Activated naive CD8-positive, alpha-beta T cell treated with anti-CD3 and anti-CD28 coated beads, Interleukin-2, amount 50 U/mL, for 24 hours (primary cell): ENCODE measurements around the gene EPPIN.
"Not testable (repeated sequence)": the region's sequence is repeated elsewhere in the genome, so short reads cannot be mapped to it uniquely, and the experiment has no call there.

ENCODE experiments used
- ATAC-seq: fragments of 150-1000 bp; cut with Tn5 transposase; one replicate; pipeline ENCODE4 v1.10.0; 2021
- DNase-seq: peaks from one replicate; pipeline ENCODE4 v3.0.0; 2021
- H3K27ac Mint-ChIP-seq: one replicate; pipeline ENCODE4 v1.8.0; 2021; ENCODE audit warnings: mild to moderate bottlenecking, mixed read lengths
- H3K27me3 Mint-ChIP-seq: one replicate; pipeline ENCODE4 v1.8.0; 2021; ENCODE audit warnings: mixed read lengths
- H3K36me3 Mint-ChIP-seq: one replicate; pipeline ENCODE4 v1.8.0; 2021; ENCODE audit warnings: low read depth, mixed read lengths
- H3K4me1 Mint-ChIP-seq: one replicate; pipeline ENCODE4 v1.8.0; 2021; ENCODE audit warnings: mixed read lengths
- H3K4me3 Mint-ChIP-seq: one replicate; pipeline ENCODE4 v1.8.0; 2021; ENCODE audit warnings: mild to moderate bottlenecking, moderate library complexity, mixed read lengths
- H3K9me3 Mint-ChIP-seq: one replicate; pipeline ENCODE4 v1.8.0; 2021; ENCODE audit warnings: mixed read lengths

Gene EPPIN

DNA sequence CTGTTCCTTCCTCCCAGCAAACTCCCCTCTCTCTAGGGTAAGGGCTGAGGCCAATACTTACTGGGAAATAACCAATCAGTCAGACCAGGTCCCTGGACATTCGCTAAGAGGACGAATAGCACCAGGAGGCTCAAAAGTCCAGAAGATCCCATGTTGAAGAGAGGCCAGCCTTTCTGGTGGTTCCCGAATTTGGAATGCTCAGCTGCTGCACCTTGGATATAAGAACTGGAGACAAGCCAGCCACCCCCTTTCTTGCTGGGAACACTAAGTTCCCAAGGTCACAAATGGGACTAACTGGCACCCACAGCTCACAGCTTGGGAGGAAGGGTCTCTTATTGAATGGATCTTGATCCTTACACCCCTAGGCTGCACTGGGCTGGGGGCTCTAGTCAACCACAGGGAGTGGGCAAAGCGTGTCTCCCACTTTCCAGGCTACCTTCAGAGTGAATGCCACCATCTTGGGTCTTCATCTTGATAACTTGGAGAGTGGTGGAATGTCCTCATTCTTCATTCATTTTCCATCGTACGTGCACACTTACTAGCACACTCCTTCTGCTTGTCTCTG is at the start of gene EPPIN:
Gene EPPIN (minus strand): TSS at position 196 of the 565 bp plus-strand sequence. CDS start 44 bp downstream, at position 152.
- Mint-ChIP-seq H3K27ac (no peak within 1 kb of the TSS), H3K27me3 (peaks cover 40% of the 10 kb centered on the region), H3K9me3 (no peaks in the 10 kb centered on the region), H3K4me1 (no peaks in the 10 kb centered on the region), H3K36me3 (no peaks in the 10 kb centered on the region), H3K4me3 (no peak within 1 kb of the TSS)
- no peak for ATAC-seq
- DNase-seq: no peak

DNA sequence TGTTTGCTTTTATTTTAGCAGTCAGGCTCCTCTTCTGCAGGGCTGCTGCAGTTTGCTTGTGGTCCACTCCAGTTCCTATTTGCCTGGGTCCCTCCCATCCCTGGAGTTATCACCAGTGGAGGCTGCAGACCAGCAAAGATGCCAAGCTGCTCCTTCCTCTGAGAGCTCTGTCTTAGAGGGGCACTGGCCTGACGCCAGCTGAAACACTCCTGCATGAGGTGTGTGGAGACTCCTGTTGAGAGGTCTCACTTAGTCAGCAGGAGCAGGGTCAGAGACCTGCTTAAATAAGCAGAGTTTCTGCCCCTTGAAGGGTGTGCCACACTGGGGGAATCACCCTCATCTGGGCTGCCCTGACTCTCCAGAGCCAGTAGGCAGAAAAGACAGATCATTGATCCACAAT is 48.0 kb upstream of the EPPIN start:
- Mint-ChIP-seq H3K4me3 (no peak overlapping the region), H3K27me3 (peaks cover 49% of the 10 kb centered on the region), H3K4me1 (peaks cover 2% of the 10 kb centered on the region), H3K36me3 (no peaks in the 10 kb centered on the region), H3K9me3 (no peaks in the 10 kb centered on the region), H3K27ac (no peak overlapping the region)
- ATAC-seq (no peak), DNase-seq (no peak)

DNA sequence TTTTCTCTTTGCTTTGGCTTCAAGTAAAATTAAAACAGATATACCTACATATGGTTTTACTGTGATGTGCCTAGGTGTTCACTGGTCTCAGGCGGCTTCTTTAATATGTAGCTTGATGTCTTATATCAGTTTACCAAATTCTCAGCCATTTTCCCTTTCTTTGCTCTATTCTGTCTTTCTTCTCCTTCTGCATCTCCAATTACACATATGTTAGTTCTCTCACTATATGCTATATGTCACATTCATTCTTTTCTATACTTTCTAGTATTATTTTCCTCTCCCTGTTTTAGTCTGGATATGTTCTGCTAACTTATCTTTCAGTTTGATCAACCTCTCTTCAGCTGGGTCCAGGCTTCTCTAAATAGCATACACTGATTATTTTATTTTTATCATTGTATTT is 46.3 kb upstream of the EPPIN start:
- H3K4me1 Mint-ChIP-seq: peaks cover 2% of the 10 kb centered on the region
- ATAC-seq (no peak), DNase-seq (no peak)
- H3K27me3 Mint-ChIP-seq: peaks cover 42% of the 10 kb centered on the region
- H3K4me3 Mint-ChIP-seq: no peak overlapping the region
- H3K27ac Mint-ChIP-seq: no peak overlapping the region
- no peaks in the 10 kb centered on the region for H3K36me3 Mint-ChIP-seq
- H3K9me3 Mint-ChIP-seq: no peaks in the 10 kb centered on the region

DNA sequence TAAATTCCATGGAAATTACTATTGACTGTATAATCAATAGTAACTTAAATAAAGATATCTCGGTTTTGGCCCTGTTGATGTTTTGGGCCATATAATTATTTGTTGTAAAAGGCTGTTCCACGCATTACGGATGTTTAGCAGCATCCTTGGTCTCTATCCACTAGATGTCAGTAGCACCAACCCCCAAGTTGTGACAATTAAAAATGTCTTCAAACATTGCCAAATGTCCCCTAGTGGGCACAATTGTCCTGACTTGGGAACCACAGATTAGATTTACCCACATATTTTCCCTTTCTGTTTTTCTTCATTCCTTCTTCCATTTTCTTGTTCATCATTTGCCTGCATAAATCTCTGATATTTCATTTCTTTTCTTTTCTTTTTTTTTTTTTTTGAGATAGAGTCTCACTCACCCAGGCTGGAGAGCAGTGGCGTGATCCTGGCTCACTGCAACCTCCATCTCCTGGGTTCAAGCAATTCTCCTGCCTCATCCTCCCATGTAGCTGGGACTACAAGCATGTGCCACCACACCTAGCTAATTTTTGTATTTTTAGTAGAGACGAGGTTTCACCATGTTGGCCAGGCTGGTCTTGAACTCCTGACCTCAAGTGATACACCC is 45.5 kb upstream of the EPPIN start:
- peaks cover 41% of the 10 kb centered on the region for H3K27me3 Mint-ChIP-seq
- peaks cover 2% of the 10 kb centered on the region for H3K4me1 Mint-ChIP-seq
- ATAC-seq (peak; percentile 63), DNase-seq (peak; percentile 24)
- H3K27ac Mint-ChIP-seq: no peak overlapping the region
- H3K9me3 Mint-ChIP-seq: no peaks in the 10 kb centered on the region
- H3K36me3 Mint-ChIP-seq: no peaks in the 10 kb centered on the region
- H3K4me3 Mint-ChIP-seq: no peak overlapping the region

DNA sequence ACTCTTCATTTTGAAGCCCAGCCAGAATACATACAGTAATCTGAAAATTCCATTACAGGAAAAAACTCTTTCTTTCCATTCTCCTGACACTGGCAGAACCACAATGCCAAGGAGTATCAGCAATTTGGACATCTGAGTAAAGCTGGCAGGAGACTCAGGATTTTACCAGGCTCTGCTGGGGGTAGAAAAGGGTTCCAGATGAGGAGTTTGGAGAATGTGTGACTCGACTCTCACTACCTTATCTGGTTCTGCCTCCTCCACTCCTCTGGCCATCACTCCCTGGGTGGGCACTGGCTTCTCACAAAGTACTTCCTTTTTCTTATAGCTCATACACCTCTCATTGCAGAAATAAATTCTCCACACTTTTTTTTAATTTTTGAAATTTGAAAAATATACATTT is 42.5 kb upstream of the EPPIN start:
- no peaks in the 10 kb centered on the region for H3K9me3 Mint-ChIP-seq
- DNase-seq: no peak
- peaks cover 28% of the 10 kb centered on the region for H3K27me3 Mint-ChIP-seq
- ATAC-seq: no peak
- no peaks in the 10 kb centered on the region for H3K36me3 Mint-ChIP-seq
- H3K4me3 Mint-ChIP-seq: no peak overlapping the region
- no peak overlapping the region for H3K27ac Mint-ChIP-seq
- peaks cover 2% of the 10 kb centered on the region for H3K4me1 Mint-ChIP-seq

DNA sequence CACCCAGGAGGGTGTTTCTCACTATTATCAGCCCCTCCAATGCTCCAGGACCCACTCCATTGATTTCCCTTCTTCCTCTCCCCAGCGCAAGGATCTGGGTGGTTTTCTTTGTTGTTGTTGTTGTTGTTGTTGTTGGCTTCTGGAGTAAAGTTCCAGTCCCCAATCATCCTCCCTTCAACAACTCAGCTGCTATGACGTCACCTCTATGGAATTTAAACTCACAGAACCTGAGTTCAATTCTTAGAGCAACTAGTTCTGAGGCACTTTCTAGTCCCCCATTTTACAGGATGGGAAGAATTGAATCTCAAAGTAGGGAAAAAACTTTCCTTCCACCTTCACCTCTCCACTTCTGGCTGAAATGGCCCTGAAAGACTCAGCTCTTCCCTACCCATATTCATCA is 41.6 kb upstream of the EPPIN start:
- no peak overlapping the region for H3K27ac Mint-ChIP-seq
- H3K27me3 Mint-ChIP-seq: peaks cover 23% of the 10 kb centered on the region
- DNase-seq: no peak
- ATAC-seq: no peak
- H3K9me3 Mint-ChIP-seq: no peaks in the 10 kb centered on the region
- no peak overlapping the region for H3K4me3 Mint-ChIP-seq
- peaks cover 2% of the 10 kb centered on the region for H3K4me1 Mint-ChIP-seq
- H3K36me3 Mint-ChIP-seq: no peaks in the 10 kb centered on the region

DNA sequence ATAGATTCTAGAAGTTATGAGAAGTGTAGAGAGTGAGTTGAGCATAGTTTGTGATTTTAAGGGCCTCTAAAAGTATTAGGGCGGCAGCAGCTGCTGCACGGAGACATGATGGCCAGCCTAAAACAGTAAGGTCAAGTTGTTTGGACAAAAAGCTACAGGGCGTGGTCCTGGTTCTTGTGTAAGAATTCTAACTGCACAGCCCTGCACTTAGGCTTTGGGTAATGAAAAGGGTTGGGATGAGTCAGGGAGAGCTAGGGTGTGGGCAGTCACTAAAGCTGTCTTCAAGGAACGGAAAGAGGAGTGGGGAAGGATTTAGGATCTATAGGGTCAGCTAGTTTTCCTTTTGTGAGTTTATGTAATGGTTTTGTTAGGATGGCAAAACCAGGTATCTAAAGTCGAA is 38.8 kb upstream of the EPPIN start:
- not testable (repeated sequence) for H3K27ac Mint-ChIP-seq

DNA sequence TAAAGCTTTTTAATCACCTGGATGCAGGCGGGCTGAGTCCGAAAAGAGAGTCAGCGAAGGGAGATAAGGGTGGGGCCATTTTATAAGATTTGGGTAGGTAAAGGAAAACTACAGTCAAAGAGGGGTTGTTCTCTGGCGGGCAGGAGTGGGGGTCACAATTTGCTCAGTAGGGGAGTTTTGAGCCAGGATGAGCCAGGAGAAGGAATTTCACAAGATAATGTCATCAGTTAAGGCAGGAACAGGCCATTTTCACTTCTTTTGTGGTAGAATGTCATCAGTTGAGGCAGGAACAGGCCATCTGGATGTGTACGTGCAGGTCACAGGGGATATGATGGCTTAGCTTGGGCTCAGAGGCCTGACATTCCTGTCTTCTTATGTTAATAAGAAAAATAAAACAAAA is 37.1 kb upstream of the EPPIN start:
- H3K36me3 Mint-ChIP-seq, ATAC-seq, H3K9me3 Mint-ChIP-seq: not testable (repeated sequence)

More for the DNA sequence above, 38.8 kb upstream of the EPPIN start:
- H3K4me1 Mint-ChIP-seq, DNase-seq, ATAC-seq, H3K9me3 Mint-ChIP-seq, H3K4me3 Mint-ChIP-seq, H3K36me3 Mint-ChIP-seq: not testable (repeated sequence)
- peaks cover 19% of the 10 kb centered on the region for H3K27me3 Mint-ChIP-seq

DNA sequence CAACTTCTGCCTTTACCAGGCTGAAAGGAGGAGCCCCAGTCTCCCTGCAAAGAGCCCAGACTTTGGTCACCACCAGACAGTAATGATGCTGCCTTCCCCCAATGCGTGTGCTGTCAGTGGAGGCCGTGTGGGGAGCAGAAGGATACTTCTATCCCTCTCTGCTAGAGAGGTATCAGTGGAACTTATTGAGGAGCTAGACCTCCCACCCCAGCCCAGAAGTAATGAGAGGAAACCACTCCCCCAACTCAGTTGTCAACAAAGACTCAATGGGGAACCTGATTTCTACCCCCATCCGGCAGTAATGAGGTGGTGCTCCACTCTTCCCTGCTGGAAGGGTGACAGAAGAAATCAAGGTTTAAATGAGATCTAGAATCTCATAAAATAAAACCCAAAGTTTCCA is 36.3 kb upstream of the EPPIN start:
- Mint-ChIP-seq H3K36me3 (no peaks in the 10 kb centered on the region), H3K27ac (no peak overlapping the region), H3K4me3 (no peak overlapping the region), H3K4me1 (no peaks in the 10 kb centered on the region), H3K9me3 (no peaks in the 10 kb centered on the region), H3K27me3 (peaks cover 29% of the 10 kb centered on the region)
- ATAC-seq (no peak), DNase-seq (no peak)

More for the DNA sequence above, 37.1 kb upstream of the EPPIN start:
- H3K4me3 Mint-ChIP-seq, H3K4me1 Mint-ChIP-seq, DNase-seq, H3K27ac Mint-ChIP-seq: not testable (repeated sequence)
- H3K27me3 Mint-ChIP-seq: peaks cover 29% of the 10 kb centered on the region

DNA sequence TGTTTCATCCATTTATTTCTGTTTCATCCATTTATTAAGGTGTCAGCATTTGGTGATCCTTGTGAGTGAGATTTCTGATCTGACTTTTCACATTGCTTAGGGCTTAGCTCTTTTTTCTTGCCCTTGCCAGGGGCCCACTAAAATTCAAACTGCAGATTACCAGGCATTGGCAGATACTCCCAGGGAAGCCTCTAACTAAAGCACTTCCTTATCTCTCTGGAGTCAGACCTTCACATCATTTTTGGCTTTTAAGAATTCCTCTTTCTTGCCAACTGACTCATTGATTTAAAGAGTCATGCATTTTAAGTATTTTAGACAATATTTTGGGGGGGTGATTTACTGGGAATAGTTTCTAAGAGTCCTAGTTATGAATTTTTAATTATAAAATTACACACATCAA is 34.5 kb upstream of the EPPIN start:
- Mint-ChIP-seq H3K36me3 (no peaks in the 10 kb centered on the region), H3K9me3 (no peaks in the 10 kb centered on the region), H3K27ac (no peak overlapping the region), H3K4me3 (no peak overlapping the region), H3K4me1 (no peaks in the 10 kb centered on the region), H3K27me3 (peaks cover 24% of the 10 kb centered on the region)
- no peak for ATAC-seq
- no peak for DNase-seq

DNA sequence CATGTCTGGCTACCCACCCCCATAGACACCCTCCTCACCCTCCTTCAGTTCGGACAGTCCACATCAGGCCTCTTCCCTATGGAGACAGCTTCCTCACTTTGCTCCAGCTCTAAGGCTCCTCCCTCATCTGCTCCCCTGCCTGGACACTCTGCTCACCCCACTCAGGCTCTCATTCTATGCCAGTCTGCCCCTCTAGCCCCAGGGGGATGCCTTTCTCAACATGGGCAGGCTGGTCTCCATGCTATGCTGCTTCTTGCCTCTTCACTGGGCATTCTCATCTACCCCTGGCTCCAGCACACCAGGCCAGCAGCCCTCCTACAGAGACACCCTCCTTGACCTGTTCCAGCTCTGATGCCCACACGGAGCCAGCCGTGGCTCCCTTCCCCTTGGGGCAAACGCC is 32.0 kb upstream of the EPPIN start, which contains the start of gene WFDC8:
Gene WFDC8 (minus strand): TSS at position 101 of the 400 bp plus-strand sequence. CDS start 37 bp downstream, at position 64.
- no peak for ATAC-seq
- H3K4me3 Mint-ChIP-seq: no peak within 1 kb of the TSS
- H3K36me3 Mint-ChIP-seq: no peaks in the 10 kb centered on the region
- H3K27ac Mint-ChIP-seq: no peak within 1 kb of the TSS
- peaks cover 26% of the 10 kb centered on the region for H3K27me3 Mint-ChIP-seq
- no peaks in the 10 kb centered on the region for H3K9me3 Mint-ChIP-seq
- DNase-seq: no peak
- H3K4me1 Mint-ChIP-seq: no peaks in the 10 kb centered on the region

DNA sequence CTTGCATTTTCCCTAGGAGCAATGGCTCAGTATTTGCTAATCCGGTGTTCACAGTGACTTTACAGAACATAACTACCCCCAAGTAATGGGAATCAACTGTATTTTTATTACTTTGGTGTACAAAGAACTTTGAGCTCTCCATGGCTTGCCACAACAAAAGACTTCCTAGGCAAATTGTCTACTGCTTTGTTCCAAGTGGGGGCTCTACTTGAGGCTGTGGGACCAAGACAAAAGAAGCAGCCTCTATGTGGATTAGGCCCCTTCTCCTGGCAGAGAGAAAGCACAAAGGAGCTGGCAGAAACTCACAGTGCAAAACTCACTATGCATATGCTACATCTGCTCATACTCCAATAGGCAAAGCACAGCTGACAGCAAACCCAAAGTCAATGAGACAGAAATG is 31.0 kb upstream of the EPPIN start:
- Mint-ChIP-seq H3K4me1 (no peaks in the 10 kb centered on the region), H3K4me3 (no peak overlapping the region), H3K27ac (no peak overlapping the region), H3K9me3 (no peaks in the 10 kb centered on the region), H3K27me3 (peaks cover 24% of the 10 kb centered on the region), H3K36me3 (no peaks in the 10 kb centered on the region)
- no peak for ATAC-seq
- no peak for DNase-seq

DNA sequence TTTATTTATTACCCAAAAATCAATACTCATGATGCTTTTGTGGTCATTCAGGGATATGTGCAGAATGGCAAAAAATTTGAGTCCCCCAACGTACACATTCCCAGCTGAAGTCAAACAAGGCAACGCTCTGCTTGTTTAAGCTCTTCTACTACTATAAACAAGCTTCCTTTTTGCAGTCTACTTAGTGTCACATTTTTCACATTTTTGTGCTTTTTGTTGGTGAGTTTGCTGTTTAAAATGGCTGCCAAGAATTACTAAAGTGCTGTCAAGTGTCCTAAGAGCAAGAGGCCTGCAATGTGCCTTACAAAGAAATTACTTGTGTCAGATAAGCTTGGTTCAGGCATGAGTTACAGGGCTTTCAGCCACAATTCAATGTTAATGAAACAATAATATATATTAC is 29.8 kb upstream of the EPPIN start:
- ATAC-seq (no peak), DNase-seq (no peak)
- Mint-ChIP-seq H3K4me1 (no peaks in the 10 kb centered on the region), H3K27me3 (peaks cover 23% of the 10 kb centered on the region), H3K27ac (no peak overlapping the region), H3K36me3 (no peaks in the 10 kb centered on the region), H3K4me3 (no peak overlapping the region), H3K9me3 (no peaks in the 10 kb centered on the region)

DNA sequence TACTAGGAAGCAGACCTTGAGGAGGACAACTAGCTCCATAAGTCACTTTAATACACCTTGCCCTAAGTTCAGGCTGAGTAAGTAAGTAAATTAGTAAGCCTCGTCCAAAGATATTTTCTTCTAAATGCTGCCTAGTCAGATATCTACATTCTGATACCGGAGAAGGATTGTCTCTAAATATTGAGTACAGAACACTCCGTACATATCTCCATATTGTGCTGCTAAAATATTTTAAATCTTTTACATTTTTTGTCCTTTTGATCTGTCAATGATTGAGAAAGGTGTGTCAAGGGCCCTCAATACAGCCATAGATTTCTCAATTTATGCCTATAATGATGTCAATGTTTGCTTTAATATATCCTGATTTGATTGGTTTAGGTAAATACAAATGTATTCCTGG is 28.7 kb upstream of the EPPIN start:
- no peak for ATAC-seq
- H3K27me3 Mint-ChIP-seq: peaks cover 20% of the 10 kb centered on the region
- H3K4me3 Mint-ChIP-seq: no peak overlapping the region
- no peaks in the 10 kb centered on the region for H3K9me3 Mint-ChIP-seq
- H3K4me1 Mint-ChIP-seq: no peaks in the 10 kb centered on the region
- DNase-seq: no peak
- H3K27ac Mint-ChIP-seq: no peak overlapping the region
- H3K36me3 Mint-ChIP-seq: no peaks in the 10 kb centered on the region

DNA sequence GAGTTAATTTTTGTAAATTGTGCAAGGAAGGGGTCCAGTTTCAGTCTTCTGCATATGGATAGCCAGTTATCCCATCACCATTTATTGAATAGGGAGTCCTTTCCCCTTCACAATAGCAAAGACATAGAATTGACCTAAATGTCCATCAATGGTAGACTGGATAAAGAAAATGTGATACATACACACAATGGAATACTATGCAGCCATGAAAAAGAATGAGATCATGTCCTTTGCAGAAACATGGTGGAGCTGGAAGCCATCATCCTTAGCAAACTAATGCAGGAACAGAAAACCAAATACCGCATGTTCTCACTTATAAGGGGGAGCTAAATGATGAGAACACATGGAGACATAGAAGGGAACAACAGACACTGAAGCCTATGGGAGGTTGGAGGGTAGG is 22.4 kb upstream of the EPPIN start:
- not testable (repeated sequence) for DNase-seq, H3K27ac Mint-ChIP-seq, H3K36me3 Mint-ChIP-seq, H3K4me1 Mint-ChIP-seq, H3K9me3 Mint-ChIP-seq, H3K4me3 Mint-ChIP-seq, ATAC-seq
- H3K27me3 Mint-ChIP-seq: peaks cover 13% of the 10 kb centered on the region
